Breast epithelium (tissue), 3 donors: ENCODE data around the gene CCDC107.

Source experiments
- POLR2A ChIP-seq: fragments of 450-650 bp; IDR thresholded peaks from one replicate; pipeline ENCODE4 v1.6.1; 2016; ENCODE audit warnings: antibody characterized with exemption, mild to moderate bottlenecking, moderate library complexity
- POLR2AphosphoS5 ChIP-seq, 3 donors: sonication (generic); formaldehyde crosslinking; IDR thresholded peaks; one replicate each; pipeline ENCODE4 v1.6.1; 2017; ENCODE audit warnings: antibody characterized with exemption in 3 of 3
- TF ChIP-seq, protein P1 (sequence below), 3 donors: fragments of 450-650 bp; IDR thresholded peaks; one replicate each; pipeline ENCODE4 v1.5.1; 2016 to 2017; ENCODE audit warnings: antibody characterized with exemption in 3 of 3, mild to moderate bottlenecking in 3 of 3, moderate library complexity in 3 of 3

DNA sequence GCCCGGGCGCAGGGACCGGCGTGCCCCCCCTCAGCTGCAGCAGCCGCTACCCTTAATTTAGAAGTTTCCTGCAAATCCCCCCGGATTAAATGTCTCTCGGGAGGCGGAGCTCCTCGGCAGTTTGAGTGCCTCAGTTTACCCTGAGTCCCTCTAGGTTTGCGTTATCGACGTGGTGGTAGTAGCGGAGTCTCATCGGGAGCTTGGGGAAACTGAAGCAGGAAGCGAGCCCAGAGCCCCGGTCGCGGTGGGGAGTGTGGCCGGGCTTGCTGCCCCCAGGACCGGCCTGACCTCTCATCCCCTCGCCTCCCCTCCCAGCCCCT, 32.2 kb downstream of the CCDC107 start:
- TF ChIP-seq, protein P1, sequence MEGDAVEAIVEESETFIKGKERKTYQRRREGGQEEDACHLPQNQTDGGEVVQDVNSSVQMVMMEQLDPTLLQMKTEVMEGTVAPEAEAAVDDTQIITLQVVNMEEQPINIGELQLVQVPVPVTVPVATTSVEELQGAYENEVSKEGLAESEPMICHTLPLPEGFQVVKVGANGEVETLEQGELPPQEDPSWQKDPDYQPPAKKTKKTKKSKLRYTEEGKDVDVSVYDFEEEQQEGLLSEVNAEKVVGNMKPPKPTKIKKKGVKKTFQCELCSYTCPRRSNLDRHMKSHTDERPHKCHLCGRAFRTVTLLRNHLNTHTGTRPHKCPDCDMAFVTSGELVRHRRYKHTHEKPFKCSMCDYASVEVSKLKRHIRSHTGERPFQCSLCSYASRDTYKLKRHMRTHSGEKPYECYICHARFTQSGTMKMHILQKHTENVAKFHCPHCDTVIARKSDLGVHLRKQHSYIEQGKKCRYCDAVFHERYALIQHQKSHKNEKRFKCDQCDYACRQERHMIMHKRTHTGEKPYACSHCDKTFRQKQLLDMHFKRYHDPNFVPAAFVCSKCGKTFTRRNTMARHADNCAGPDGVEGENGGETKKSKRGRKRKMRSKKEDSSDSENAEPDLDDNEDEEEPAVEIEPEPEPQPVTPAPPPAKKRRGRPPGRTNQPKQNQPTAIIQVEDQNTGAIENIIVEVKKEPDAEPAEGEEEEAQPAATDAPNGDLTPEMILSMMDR (IDR thresholded peaks at IDR 0.05), result no peak
- TF ChIP-seq POLR2A (no peak), POLR2AphosphoS5 (IDR thresholded peaks at IDR 0.05) (no peak)
